ENCODE data around the gene HSPA1A. TPM values are rescaled to one million over a fixed set of nuclear protein-coding genes. Genes with fewer than 3 reads are reported as not detected.
"Not testable (repeated sequence)": the region's sequence is repeated elsewhere in the genome, so short reads cannot be mapped to it uniquely, and the experiment has no call there.

HSPA1A gene
- total RNA-seq, 2 experiments from 2014 or later, result 0.22 to 2.2 TPM

- H3K4me3 ChIP-seq (ENCODE audit: low read depth, low read length, poor library complexity, severe bottlenecking), result no peak overlapping the region
- H3K4me1 ChIP-seq (ENCODE audit: insufficient read depth, low read length, poor library complexity, severe bottlenecking), result no peaks in the 10 kb centered on the region
- CTCF ChIA-PET (ENCODE audit: unreplicated experiment), result no interaction called here
- no peaks in the 10 kb centered on the region for H3K9me2 ChIP-seq (ENCODE audit: insufficient read depth, low read length)
- DNase-seq (ENCODE audit: low spot score), result no peak
- 0 out of 2 replicates have a peak, but pooled peaks cover 3% of the 10 kb centered on the region for H3K9me3 ChIP-seq (ENCODE audit: low read length)
- H4K20me1 ChIP-seq (ENCODE audit: insufficient read depth, low read length), result no peaks in the 10 kb centered on the region
- H3K79me2 ChIP-seq (ENCODE audit: insufficient read depth, low read depth, low read length), result no peaks in the 10 kb centered on the region
- H3K4me2 ChIP-seq (ENCODE audit: low read length), result no peak overlapping the region
- intact Hi-C loops (cut with micrococcal nuclease; ENCODE audit: unreplicated experiment), result no loop called here
- POLR2A ChIA-PET, result interaction anchor here (0.7 to 1.0 kb wide), 4 partner anchors 12 to 268 kb away, joined by 3 to 7 read pairs (median 4); partner anchors contain the start of gene NEU1
- H3K27ac ChIP-seq (ENCODE audit: low read depth, low read length, poor library complexity, severe bottlenecking), result no peak overlapping the region
- H2AFZ ChIP-seq (ENCODE audit: low read length), result no peak overlapping the region
- TF ChIP-seq EZH2phosphoT487 (IDR thresholded peaks at IDR 0.05; ENCODE audit: borderline replicate concordance, low read depth, low read length), result no peak
- no peak for TF ChIP-seq CTCF (conservative IDR thresholded peaks at IDR 0.05; ENCODE audit: low read length)
- no peaks in the 10 kb centered on the region for H3K36me3 ChIP-seq (ENCODE audit: insufficient read depth, low read length)
- BruUV-seq (replicated peaks), result no TSS peak
Observed at GRCh38 chr6:31850765-31851484, 35.6 kb downstream of the HSPA1A start.

DNA sequence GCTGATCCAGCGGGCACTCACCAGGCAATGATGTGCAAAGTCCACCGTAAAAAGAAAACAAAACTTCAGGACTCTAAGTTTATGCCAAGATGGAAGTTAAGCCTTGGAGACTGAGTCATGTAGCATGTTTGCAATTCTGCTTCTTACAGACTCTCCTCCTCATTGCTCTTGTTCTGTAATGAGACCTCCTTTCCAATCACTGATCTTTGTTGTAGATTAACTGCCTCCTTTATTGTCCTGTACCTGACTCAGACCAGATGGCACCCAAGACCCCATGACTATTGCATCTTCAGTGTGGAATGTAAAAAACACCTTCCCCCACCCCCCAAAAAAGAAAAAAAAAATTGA lies 36.1 kb downstream of the HSPA1A start:
- TF ChIP-seq EZH2phosphoT487 (IDR thresholded peaks at IDR 0.05; ENCODE audit: borderline replicate concordance, low read depth, low read length), result no peak
- no peak for TF ChIP-seq CTCF (conservative IDR thresholded peaks at IDR 0.05; ENCODE audit: low read length)
- ChIA-PET POLR2A (interaction anchor here (1.0 kb wide), 2 partner anchors 11 to 19 kb away, joined by 3 to 7 read pairs; partner anchors contain the start of gene NEU1), CTCF (ENCODE audit: unreplicated experiment) (no interaction called here)
- Histone ChIP-seq H3K4me1 (ENCODE audit: insufficient read depth, low read length, poor library complexity, severe bottlenecking) (no peaks in the 10 kb centered on the region), H4K20me1 (ENCODE audit: insufficient read depth, low read length) (no peaks in the 10 kb centered on the region), H3K4me3 (ENCODE audit: low read depth, low read length, poor library complexity, severe bottlenecking) (no peak overlapping the region), H2AFZ (ENCODE audit: low read length) (no peak overlapping the region), H3K9me3 (ENCODE audit: low read length) (0 out of 2 replicates have a peak, but pooled peaks cover 3% of the 10 kb centered on the region), H3K9me2 (ENCODE audit: insufficient read depth, low read length) (no peaks in the 10 kb centered on the region), H3K27ac (ENCODE audit: low read depth, low read length, poor library complexity, severe bottlenecking) (no peak overlapping the region), H3K79me2 (ENCODE audit: insufficient read depth, low read depth, low read length) (no peaks in the 10 kb centered on the region), H3K4me2 (ENCODE audit: low read length) (no peak overlapping the region), H3K36me3 (ENCODE audit: insufficient read depth, low read length) (no peaks in the 10 kb centered on the region)
- DNase-seq (ENCODE audit: low spot score), result no peak
- no TSS peak for BruUV-seq (replicated peaks)
- intact Hi-C loops (cut with micrococcal nuclease; ENCODE audit: unreplicated experiment), result no loop called here

GRCh38 chr6:31851980-31852718 lies 36.8 kb downstream of the HSPA1A start:
- POLR2A ChIA-PET, result interaction anchor here (1.0 to 1.2 kb wide), 2 partner anchors 11 to 46 kb away, joined by 3 to 6 read pairs; partner anchors contain the start of genes EHMT2 and NEU1
- intact Hi-C loops (cut with micrococcal nuclease; ENCODE audit: unreplicated experiment), result not testable (repeated sequence)

DNA sequence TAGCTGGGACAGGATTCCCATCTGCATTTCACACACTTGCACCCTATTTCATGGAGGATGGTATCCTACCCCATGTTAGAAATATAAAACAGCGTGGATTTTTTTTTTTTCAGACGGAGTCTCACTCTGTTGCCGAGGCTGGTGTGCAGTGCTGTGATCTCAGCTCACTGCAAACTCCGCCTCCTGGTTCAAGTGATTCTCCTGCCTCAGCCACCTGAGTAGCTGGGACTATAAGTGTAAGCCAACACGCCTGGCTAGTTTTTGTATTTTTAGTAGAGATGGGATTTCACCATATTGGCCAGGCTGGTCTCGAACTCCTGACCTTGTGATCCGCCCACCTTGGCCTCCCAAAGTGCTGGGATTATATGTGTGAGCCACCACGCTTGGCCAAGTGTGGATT lies 42.4 kb downstream of the HSPA1A start:
- H3K79me2 ChIP-seq (ENCODE audit: insufficient read depth, low read depth, low read length); DNase-seq (ENCODE audit: low spot score); H3K36me3 ChIP-seq (ENCODE audit: insufficient read depth, low read length); H3K4me1 ChIP-seq (ENCODE audit: insufficient read depth, low read length, poor library complexity, severe bottlenecking); H3K9me3 ChIP-seq (ENCODE audit: low read length); H3K27ac ChIP-seq (ENCODE audit: low read depth, low read length, poor library complexity, severe bottlenecking); H2AFZ ChIP-seq (ENCODE audit: low read length); H4K20me1 ChIP-seq (ENCODE audit: insufficient read depth, low read length); BruUV-seq (replicated peaks); H3K9me2 ChIP-seq (ENCODE audit: insufficient read depth, low read length); H3K4me3 ChIP-seq (ENCODE audit: low read depth, low read length, poor library complexity, severe bottlenecking); H3K4me2 ChIP-seq (ENCODE audit: low read length); intact Hi-C loops (cut with micrococcal nuclease; ENCODE audit: unreplicated experiment); CTCF ChIA-PET (ENCODE audit: unreplicated experiment): not testable (repeated sequence)
- POLR2A ChIA-PET, result interaction anchor here (0.9 kb wide), 1 partner anchor 19 kb away, joined by 3 read pairs; no protein-coding TSS in a partner anchor

More at GRCh38 chr6:31851980-31852718, 36.8 kb downstream of the HSPA1A start:
- DNase-seq (ENCODE audit: low spot score); H3K4me3 ChIP-seq (ENCODE audit: low read depth, low read length, poor library complexity, severe bottlenecking); H4K20me1 ChIP-seq (ENCODE audit: insufficient read depth, low read length); H2AFZ ChIP-seq (ENCODE audit: low read length); H3K9me2 ChIP-seq (ENCODE audit: insufficient read depth, low read length); H3K4me1 ChIP-seq (ENCODE audit: insufficient read depth, low read length, poor library complexity, severe bottlenecking); H3K4me2 ChIP-seq (ENCODE audit: low read length); H3K79me2 ChIP-seq (ENCODE audit: insufficient read depth, low read depth, low read length); H3K9me3 ChIP-seq (ENCODE audit: low read length); CTCF ChIA-PET (ENCODE audit: unreplicated experiment); H3K27ac ChIP-seq (ENCODE audit: low read depth, low read length, poor library complexity, severe bottlenecking); BruUV-seq (replicated peaks); H3K36me3 ChIP-seq (ENCODE audit: insufficient read depth, low read length): not testable (repeated sequence)

All from OCI-LY7 (cell line).